SH-SY5Y (cell line): ENCODE measurements around the gene RHEX.
A peak's percentile ranks its signal among the peaks of the same experiment; 100 is the strongest.

Experiments
- GATA2 ChIP-seq: IDR thresholded peaks from 2 replicates; pipeline ENCODE4 v1.6.1; 2011; ENCODE audit warnings: mild to moderate bottlenecking, low read depth, low read length
- GATA3 ChIP-seq: IDR thresholded peaks from 2 replicates; pipeline ENCODE4 v1.6.1; 2011; ENCODE audit warnings: low read depth, mild to moderate bottlenecking, low read length, moderate library complexity

- TF ChIP-seq GATA2 (peak; percentile 35), GATA3 (no peak)
Measured at GRCh38 chr1:206100226-206100815, 47.3 kb downstream of the RHEX start.
